Measurements from ENCODE around the gene ITPRIP. TPM values are rescaled to one million over a fixed set of nuclear protein-coding genes. Genes with fewer than 3 reads are reported as not detected.

ITPRIP gene
- total RNA-seq, 2 donors from 2014 or later: 9.1 to 11.0 TPM

DNA sequence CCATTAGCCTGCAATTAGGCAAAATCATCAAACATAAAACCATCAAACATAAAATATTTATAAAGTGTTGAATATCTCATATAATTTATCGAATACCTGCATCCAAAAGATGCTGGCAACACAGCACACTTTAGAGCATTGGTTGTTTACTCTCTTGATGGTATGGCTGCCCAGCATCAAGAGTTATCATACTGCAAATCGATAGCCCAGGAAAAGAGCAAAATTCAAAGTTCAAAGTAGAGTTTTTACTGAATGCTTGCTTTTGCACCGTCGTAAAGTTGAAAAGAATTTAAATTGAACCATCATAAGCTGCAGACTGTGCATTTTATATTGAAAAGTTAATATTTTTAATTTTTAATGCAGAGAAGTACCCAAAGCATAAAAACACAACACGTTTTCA is 73.5 kb downstream of the ITPRIP start:
- Mint-ChIP-seq H3K9me3 (peaks cover 1% of the 10 kb centered on the region), H3K27me3 (ENCODE audit: insufficient read depth) (no peaks in the 10 kb centered on the region), H3K27ac (no peak overlapping the region), H3K4me1 (peaks cover 10% of the 10 kb centered on the region), H3K36me3 (ENCODE audit: low read depth) (peaks cover 64% of the 10 kb centered on the region), H3K4me3 (no peak overlapping the region)
- peaks cover 83% of the 10 kb centered on the region for H3K36me3 ChIP-seq (ENCODE audit: control insufficient read depth, insufficient read depth, low read length)
- H3K27me3 ChIP-seq (ENCODE audit: control insufficient read depth, insufficient read depth, low read length, poor library complexity, severe bottlenecking): no peaks in the 10 kb centered on the region
- no peak overlapping the region for H3K9ac ChIP-seq (ENCODE audit: extremely low read depth, low read length, poor library complexity, severe bottlenecking)
- H3K27ac ChIP-seq (ENCODE audit: low read depth, low read length): no peak overlapping the region
- H3K4me3 ChIP-seq (ENCODE audit: low read length): no peak overlapping the region
- H3K4me1 ChIP-seq (ENCODE audit: control insufficient read depth, insufficient read depth, low read length): peaks cover 4% of the 10 kb centered on the region
- no peaks in the 10 kb centered on the region for H3K9me3 ChIP-seq (ENCODE audit: control insufficient read depth, low read length)
- no peak for DNase-seq
- TF ChIP-seq, protein P1, sequence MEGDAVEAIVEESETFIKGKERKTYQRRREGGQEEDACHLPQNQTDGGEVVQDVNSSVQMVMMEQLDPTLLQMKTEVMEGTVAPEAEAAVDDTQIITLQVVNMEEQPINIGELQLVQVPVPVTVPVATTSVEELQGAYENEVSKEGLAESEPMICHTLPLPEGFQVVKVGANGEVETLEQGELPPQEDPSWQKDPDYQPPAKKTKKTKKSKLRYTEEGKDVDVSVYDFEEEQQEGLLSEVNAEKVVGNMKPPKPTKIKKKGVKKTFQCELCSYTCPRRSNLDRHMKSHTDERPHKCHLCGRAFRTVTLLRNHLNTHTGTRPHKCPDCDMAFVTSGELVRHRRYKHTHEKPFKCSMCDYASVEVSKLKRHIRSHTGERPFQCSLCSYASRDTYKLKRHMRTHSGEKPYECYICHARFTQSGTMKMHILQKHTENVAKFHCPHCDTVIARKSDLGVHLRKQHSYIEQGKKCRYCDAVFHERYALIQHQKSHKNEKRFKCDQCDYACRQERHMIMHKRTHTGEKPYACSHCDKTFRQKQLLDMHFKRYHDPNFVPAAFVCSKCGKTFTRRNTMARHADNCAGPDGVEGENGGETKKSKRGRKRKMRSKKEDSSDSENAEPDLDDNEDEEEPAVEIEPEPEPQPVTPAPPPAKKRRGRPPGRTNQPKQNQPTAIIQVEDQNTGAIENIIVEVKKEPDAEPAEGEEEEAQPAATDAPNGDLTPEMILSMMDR (conservative IDR thresholded peaks at IDR 0.05): no peak
- 92 to 99% methylated on average over 5 of the region's 5 CpGs for WGBS, 2 experiments (ENCODE audit: insufficient coverage in 1 of 2, insufficient read length in 1 of 2)

DNA sequence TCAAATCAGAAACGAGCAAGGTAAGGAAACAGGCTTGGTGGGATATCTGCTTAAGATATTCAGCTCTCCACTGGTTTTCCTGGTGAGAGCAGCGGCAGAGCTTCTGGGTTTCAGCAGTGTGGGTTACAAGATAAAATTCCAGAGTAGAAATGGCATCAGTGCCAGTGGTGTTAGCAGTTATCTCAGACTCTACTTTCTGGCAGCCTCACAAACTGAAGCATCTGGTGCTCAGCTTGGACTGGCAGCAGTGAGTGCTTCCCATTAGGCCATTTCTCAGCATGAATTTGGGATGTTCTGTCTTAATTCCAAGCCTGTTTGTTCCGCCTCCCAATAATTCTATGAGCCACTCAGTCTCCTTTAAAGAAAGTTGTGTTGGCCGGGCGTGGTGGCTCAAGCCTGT is 76.2 kb downstream of the ITPRIP start:
- H3K27ac ChIP-seq (ENCODE audit: low read depth, low read length): no peak overlapping the region

DNA sequence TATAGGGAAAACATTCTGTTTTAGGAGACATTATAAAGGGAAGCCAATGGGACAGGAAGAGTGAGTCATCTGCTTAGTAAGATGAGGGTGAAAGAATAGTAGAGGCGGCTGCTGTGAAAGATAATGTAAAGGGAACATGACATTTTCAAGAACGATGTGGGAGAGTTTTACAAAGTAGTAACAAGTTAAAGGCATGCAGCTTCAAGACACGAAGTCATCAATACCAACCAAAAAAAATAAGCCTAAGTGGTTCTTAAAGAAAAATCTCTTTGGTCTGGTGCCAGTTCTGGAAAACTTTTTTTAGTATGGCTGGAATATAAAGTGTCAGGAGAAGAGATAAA is 77.5 kb downstream of the ITPRIP start:
- no peak for DNase-seq
- no peak overlapping the region for H3K4me3 Mint-ChIP-seq
- peaks cover 62% of the 10 kb centered on the region for H3K36me3 Mint-ChIP-seq (ENCODE audit: low read depth)
- H3K27ac Mint-ChIP-seq: no peak overlapping the region
- Histone ChIP-seq H3K27me3 (ENCODE audit: control insufficient read depth, insufficient read depth, low read length, poor library complexity, severe bottlenecking) (no peaks in the 10 kb centered on the region), H3K4me3 (ENCODE audit: low read length) (no peak overlapping the region), H3K27ac (ENCODE audit: low read depth, low read length) (no peak overlapping the region), H3K4me1 (ENCODE audit: control insufficient read depth, insufficient read depth, low read length) (peaks cover 5% of the 10 kb centered on the region), H3K36me3 (ENCODE audit: control insufficient read depth, insufficient read depth, low read length) (peaks cover 83% of the 10 kb centered on the region), H3K9ac (ENCODE audit: extremely low read depth, low read length, poor library complexity, severe bottlenecking) (no peak overlapping the region), H3K9me3 (ENCODE audit: control insufficient read depth, low read length) (no peaks in the 10 kb centered on the region)
- H3K4me1 Mint-ChIP-seq: peaks cover 19% of the 10 kb centered on the region
- 80 to 83% methylated on average over 1 to 3 of the region's 3 CpGs for WGBS, 2 experiments (ENCODE audit: insufficient coverage in 1 of 2, insufficient read length in 1 of 2)
- no peaks in the 10 kb centered on the region for H3K9me3 Mint-ChIP-seq
- TF ChIP-seq, protein P1 (conservative IDR thresholded peaks at IDR 0.05): no peak
- H3K27me3 Mint-ChIP-seq (ENCODE audit: insufficient read depth): no peaks in the 10 kb centered on the region

More for the DNA sequence above, 76.2 kb downstream of the ITPRIP start:
- Histone ChIP-seq H3K9me3 (ENCODE audit: control insufficient read depth, low read length) (no peaks in the 10 kb centered on the region), H3K27me3 (ENCODE audit: control insufficient read depth, insufficient read depth, low read length, poor library complexity, severe bottlenecking) (no peaks in the 10 kb centered on the region), H3K36me3 (ENCODE audit: control insufficient read depth, insufficient read depth, low read length) (peaks cover 94% of the 10 kb centered on the region), H3K9ac (ENCODE audit: extremely low read depth, low read length, poor library complexity, severe bottlenecking) (no peak overlapping the region), H3K4me1 (ENCODE audit: control insufficient read depth, insufficient read depth, low read length) (no peaks in the 10 kb centered on the region), H3K4me3 (ENCODE audit: low read length) (no peak overlapping the region)
- H3K27ac Mint-ChIP-seq: peak overlapping the region; percentile 18
- H3K4me3 Mint-ChIP-seq: no peak overlapping the region
- no peak for DNase-seq
- H3K36me3 Mint-ChIP-seq (ENCODE audit: low read depth): peaks cover 73% of the 10 kb centered on the region
- no peaks in the 10 kb centered on the region for H3K9me3 Mint-ChIP-seq
- TF ChIP-seq, protein P1 (conservative IDR thresholded peaks at IDR 0.05): no peak
- H3K4me1 Mint-ChIP-seq: peaks cover 10% of the 10 kb centered on the region
- 95% methylated on average over 3 to 5 of the region's 5 CpGs for WGBS, 2 experiments (ENCODE audit: insufficient coverage in 1 of 2, insufficient read length in 1 of 2)
- H3K27me3 Mint-ChIP-seq (ENCODE audit: insufficient read depth): no peaks in the 10 kb centered on the region
